K562 (cell line): ENCODE results near the gene ZNF22. TPM values are rescaled to one million over a fixed set of nuclear protein-coding genes. Genes with fewer than 3 reads are reported as not detected.

ENCODE experiments used
- ATAC-seq: fragments of 200-7000 bp; cut with Tn5 transposase; 3 replicates; pipeline ENCODE4 v1.9.1; 2020; ENCODE audit warnings: moderate library complexity
- BruUV-seq: library from RNA; stranded (reverse); fragments of 400-500 nt; replicated peaks from 2 replicates; lab custom pipeline; 2021; lab: Mats Ljungman, UMichigan
- CTCF ChIA-PET: fragments of 300-600 bp; formaldehyde crosslinking; extraction: SDS; loops from one replicate; lab custom pipeline; 2021; ENCODE audit warnings: low intra/inter-chr PET ratio; lab: Yijun Ruan, JAX
- POLR2A ChIA-PET: fragments of 300-600, 350-650 bp; sonication (Branson Sonifier 250); formaldehyde crosslinking; extraction: SDS; loops from one replicate; lab custom pipeline; 2021; ENCODE audit warnings: antibody characterized with exemption, inconsistent platforms; lab: Yijun Ruan, JAX
- DNase-seq, 4 experiments: peaks; one replicate each; pipeline versions ENCODE4 v3.0.0 to v3.0.0-alpha.2; 2011 to 2018; ENCODE audit warnings: low spot score in 3 of 4, mixed read lengths in 3 of 4; ENCODE audit errors: extremely low read depth in 1 of 4
- FAIRE-seq: peaks from 2 replicates; lab custom pipeline; 2011; peaks lifted over from hg19 to GRCh38; lab: Jason Lieb, UNC
- H2AFZ ChIP-seq: 2 replicates; pipeline ENCODE4 v1.6.0; 2011; ENCODE audit warnings: low read depth, low read length, control low read depth, inconsistent platforms
- H3K27ac ChIP-seq: fragments of 200-600 bp; 3 replicates; pipeline ENCODE4 v1.8.0; 2011; ENCODE audit warnings: low read depth, mild to moderate bottlenecking, control low read depth, inconsistent platforms, low read length, moderate library complexity, mixed read lengths; ENCODE audit errors: extremely low read depth
- H3K27me3 ChIP-seq, 2 experiments: fragments of 300-600 bp in 1 of 2; 2 replicates in 1 of 2; 3 replicates in 1 of 2; pipeline versions ENCODE4 v1.6.0 to v1.8.0; 2011; ENCODE audit warnings: inconsistent platforms in 2 of 2, low read length in 2 of 2, mild to moderate bottlenecking in 1 of 2, mixed read lengths in 1 of 2, moderate library complexity in 1 of 2; ENCODE audit not compliant: control insufficient read depth in 2 of 2, insufficient read depth in 2 of 2
- H3K36me3 ChIP-seq: fragments of 300-600 bp; 3 replicates; pipeline ENCODE4 v1.8.0; 2011; ENCODE audit warnings: mild to moderate bottlenecking, low read length, inconsistent platforms; ENCODE audit not compliant: control insufficient read depth, insufficient read depth
- H3K4me1 ChIP-seq, 2 experiments: fragments of 200-600 bp in 1 of 2; replicated peaks in 1 of 2; 2 replicates in 1 of 2; 3 replicates in 1 of 2; pipeline versions ENCODE4 v1.5.1 to v1.8.0; 2011; ENCODE audit warnings: inconsistent platforms in 2 of 2, low read length in 2 of 2, mild to moderate bottlenecking in 1 of 2, mixed read lengths in 1 of 2, moderate library complexity in 1 of 2; ENCODE audit not compliant: control insufficient read depth in 2 of 2, insufficient read depth in 2 of 2
- H3K4me2 ChIP-seq: 2 replicates; pipeline ENCODE4 v1.6.1; 2011; ENCODE audit warnings: low read length, control low read depth, inconsistent platforms, mixed read lengths; ENCODE audit not compliant: insufficient read depth
- H3K4me3 ChIP-seq: fragments of 200-600 bp; sonication (generic), shearing (Covaris generic); 2 replicates; pipeline ENCODE4 v1.5.1; 2016; ENCODE audit warnings: control low read depth, inconsistent platforms
- H3K79me2 ChIP-seq: fragments of 200-600 bp; 3 replicates; pipeline ENCODE4 v1.8.0; 2011; ENCODE audit warnings: low read length, inconsistent platforms; ENCODE audit not compliant: control insufficient read depth, insufficient read depth
- H3K9ac ChIP-seq, 2 experiments: 2 replicates each; pipeline versions ENCODE4 v1.6.0 to v1.6.1; 2011; ENCODE audit warnings: low read depth in 2 of 2, low read length in 2 of 2, control low read depth in 1 of 2, inconsistent platforms in 1 of 2, mild to moderate bottlenecking in 1 of 2, mixed read lengths in 1 of 2; ENCODE audit not compliant: insufficient read depth in 1 of 2
- H3K9me1 ChIP-seq: one replicate; pipeline ENCODE4 v1.6.0; 2011; ENCODE audit warnings: inconsistent platforms, mild to moderate bottlenecking, low read length, moderate library complexity; ENCODE audit not compliant: control insufficient read depth, insufficient read depth
- H3K9me3 ChIP-seq: replicated peaks from 2 replicates; pipeline ENCODE4 v1.5.1; 2011; ENCODE audit warnings: low read depth, low read length, inconsistent platforms; ENCODE audit not compliant: control insufficient read depth, insufficient read depth
- H4K20me1 ChIP-seq: replicated peaks from 2 replicates; pipeline ENCODE4 v1.6.1; 2011; ENCODE audit warnings: low read length, inconsistent platforms, mixed read lengths; ENCODE audit not compliant: control insufficient read depth, insufficient read depth
- BCL6 ChIP-seq: fragments of 250-450 bp; sonication (Bioruptor Pico); IDR thresholded peaks from 2 replicates; pipeline ENCODE4 v1.4.0; 2020
- BRCA1 ChIP-seq, 2 experiments: fragments of 450-650 bp in 1 of 2; sonication (generic) in 1 of 2; formaldehyde crosslinking in 1 of 2; IDR thresholded peaks; 2 replicates each; pipeline versions ENCODE4 v1.5.0 to v1.6.1; 2017 to 2020; ENCODE audit warnings: mild to moderate bottlenecking in 1 of 2, missing genetic modification reagents in 1 of 2
- HDAC2 ChIP-seq: fragments of 450-650 bp; IDR thresholded peaks from 2 replicates; pipeline ENCODE4 v1.6.1; 2016; ENCODE audit warnings: mild to moderate bottlenecking
- MTA1 ChIP-seq: fragments of 450-650 bp; IDR thresholded peaks from 2 replicates; pipeline ENCODE4 v1.6.1; 2017; ENCODE audit warnings: borderline replicate concordance
- NFXL1 ChIP-seq: fragments of 450-650 bp; formaldehyde crosslinking; IDR thresholded peaks from 2 replicates; pipeline ENCODE4 v1.4.0; 2021; ENCODE audit warnings: mild to moderate bottlenecking
- RBM39 ChIP-seq: fragments of 200-400 bp; formaldehyde crosslinking; optimal IDR thresholded peaks from 2 replicates; pipeline ENCODE3; 2018; ENCODE audit warnings: low read depth, low read length
- SPI1 ChIP-seq: IDR thresholded peaks from 2 replicates; pipeline ENCODE4 v1.6.1; 2011; ENCODE audit warnings: low read depth, low read length, control low read depth, borderline replicate concordance
- THAP12 ChIP-seq: fragments of 250-450 bp; sonication (Bioruptor Pico); IDR thresholded peaks from 2 replicates; pipeline ENCODE4 v1.9.0; 2021; ENCODE audit warnings: mild to moderate bottlenecking, inconsistent platforms
- WGBS: fragments of 100-300 bp; shearing (Covaris generic); methylation state at CpG from one replicate; pipeline ENCODE4 v1.1.6; 2016; ENCODE audit warnings: low coverage, mixed read lengths; ENCODE audit not compliant: insufficient coverage; ENCODE audit errors: missing lambda C conversion rate; 5-methylcytosine and 5-hydroxymethylcytosine counted together
- in situ Hi-C: fragments of 300-500 bp; cut with MboI; formaldehyde crosslinking; loops from 4 replicates; pipeline ENCODE4 v1.15.0; 2018; ENCODE audit warnings: inconsistent platforms, mixed read lengths
- intact Hi-C: fragments of 100-400 bp; cut with micrococcal nuclease; formaldehyde crosslinking; loops from 2 replicates; pipeline ENCODE4 v1.14.2; 2022
- polyA plus RNA-seq, 8 experiments: library from polyadenylated mRNA; depleted of rRNA in 4 of 8; stranded (reverse) in 5 of 8; unstranded in 3 of 8; fragments of >200 nt; fragmentation: Nextera tagmentation in 2 of 8; fragmentation: Illumina TruSeq in 1 of 8; extraction: Ambion mirVana in 2 of 8; extraction: Trizol in 1 of 8; gene quantifications; 2 replicates each; pipeline versions ENCODE4 v1.2.1 to v1.2.3, GENCODE V29; 2011 to 2014; ENCODE audit warnings: inconsistent platforms in 1 of 8, missing spikeins in 1 of 8
- total RNA-seq, 7 experiments: library from RNA; depleted of rRNA in 6 of 7; stranded (reverse); fragments of >200 nt in 6 of 7; fragmentation: Illumina TruSeq in 2 of 7; extraction: Trizol in 2 of 7; gene quantifications; 2 replicates each; pipeline versions ENCODE4 v1.2.1 to v1.2.3, GENCODE V29; 2011 to 2021; ENCODE audit warnings: low replicate concordance in 1 of 7

Gene ZNF22
- total and polyA plus RNA-seq, 9 of the 15 experiments (the other 6 are each of a cell fraction or from before 2014, with no cell fraction given) = 36.2 to 98.7 (median 51.2) TPM

GRCh38 chr10:44991571-44991970 is 9.2 kb upstream of the ZNF22 start:
- no peak for FAIRE-seq
- ChIA-PET POLR2A (interaction anchor here (1.3 kb wide), 1 partner anchor 12 kb away, joined by 4 read pairs; the partner anchor contains the start of gene DEPP1), CTCF (interaction anchor here (2.5 kb wide), 1 partner anchor 59 kb away, joined by 25 read pairs; no protein-coding TSS in a partner anchor)
- no peak for DNase-seq
- 5% methylated on average over 5 of the region's 5 CpGs for WGBS
- 0 out of 2 replicates have a peak, but pooled peaks cover 3% of the 10 kb centered on the region for H4K20me1 ChIP-seq
- H3K9me3 ChIP-seq = no peaks in the 10 kb centered on the region
- H3K36me3 ChIP-seq = no peaks in the 10 kb centered on the region
- H3K4me3 ChIP-seq = no peak overlapping the region
- no peaks in the 10 kb centered on the region for H3K79me2 ChIP-seq
- intact Hi-C loops (no loop called here), in situ Hi-C loops (no loop called here)
- H2AFZ ChIP-seq = no peak overlapping the region
- ATAC-seq = no peak
- no peak overlapping the region for H3K27ac ChIP-seq
- H3K9me1 ChIP-seq = no peaks in the 10 kb centered on the region
- no peak overlapping the region for H3K9ac ChIP-seq
- no TSS peak for BruUV-seq
- H3K27me3 ChIP-seq = peaks cover 31 to 67% of the 10 kb centered on the region in 2 experiments
- TF ChIP-seq HDAC2 (no peak), BRCA1 (IDR thresholded peaks at IDR 0.05) (no peak), BRCA1 (CRISPR knock-in tag; IDR thresholded peaks at IDR 0.05) (no peak), MTA1 (no peak), NFXL1 (CRISPR knock-in tag) (no peak), SPI1 (no peak), BCL6 (CRISPR knock-in tag) (no peak), THAP12 (CRISPR knock-in tag) (no peak), RBM39 (no peak)
- H3K4me1 ChIP-seq = peaks cover 0 to 9% of the 10 kb centered on the region in 2 experiments; a peak in 4 of 5 replicates
- H3K4me2 ChIP-seq = no peak overlapping the region
